ENCODE data around the gene HSPA12A.

Gene HSPA12A

GRCh38 chr10:116689744-116690143 is 52.6 kb downstream of the HSPA12A start:
- Mint-ChIP-seq H3K9me3 (no peaks in the 10 kb centered on the region), H3K27me3 (ENCODE audit: low read depth) (peaks cover 4% of the 10 kb centered on the region), H3K4me1 (ENCODE audit: low read depth) (no peaks in the 10 kb centered on the region), H3K27ac (no peak overlapping the region), H3K36me3 (ENCODE audit: low read depth) (no peaks in the 10 kb centered on the region), H3K4me3 (no peak overlapping the region)

- H3K27ac Mint-ChIP-seq = no peak overlapping the region
- H3K36me3 Mint-ChIP-seq (ENCODE audit: low read depth) = no peaks in the 10 kb centered on the region
- no peaks in the 10 kb centered on the region for H3K9me3 Mint-ChIP-seq
- no peak overlapping the region for H3K4me3 Mint-ChIP-seq
- no peaks in the 10 kb centered on the region for H3K4me1 Mint-ChIP-seq (ENCODE audit: low read depth)
- peaks cover 4% of the 10 kb centered on the region for H3K27me3 Mint-ChIP-seq (ENCODE audit: low read depth)
Observed at GRCh38 chr10:116688741-116689495, 53.4 kb downstream of the HSPA12A start.

GRCh38 chr10:116688241-116688711 is 54.1 kb downstream of the HSPA12A start:
- H3K4me3 Mint-ChIP-seq = no peak overlapping the region
- no peaks in the 10 kb centered on the region for H3K4me1 Mint-ChIP-seq (ENCODE audit: low read depth)
- no peaks in the 10 kb centered on the region for H3K9me3 Mint-ChIP-seq
- H3K36me3 Mint-ChIP-seq (ENCODE audit: low read depth) = no peaks in the 10 kb centered on the region
- H3K27ac Mint-ChIP-seq = no peak overlapping the region
- peaks cover 4% of the 10 kb centered on the region for H3K27me3 Mint-ChIP-seq (ENCODE audit: low read depth)

GRCh38 chr10:116687633-116688032 is 54.7 kb downstream of the HSPA12A start:
- Mint-ChIP-seq H3K27me3 (ENCODE audit: low read depth) (peaks cover 4% of the 10 kb centered on the region), H3K27ac (no peak overlapping the region), H3K4me1 (ENCODE audit: low read depth) (no peaks in the 10 kb centered on the region), H3K9me3 (no peaks in the 10 kb centered on the region), H3K4me3 (no peak overlapping the region), H3K36me3 (ENCODE audit: low read depth) (no peaks in the 10 kb centered on the region)

GRCh38 chr10:116686632-116687031 is 55.7 kb downstream of the HSPA12A start:
- Mint-ChIP-seq H3K4me3 (no peak overlapping the region), H3K9me3 (no peaks in the 10 kb centered on the region), H3K27me3 (ENCODE audit: low read depth) (peaks cover 4% of the 10 kb centered on the region), H3K36me3 (ENCODE audit: low read depth) (no peaks in the 10 kb centered on the region), H3K27ac (no peak overlapping the region), H3K4me1 (ENCODE audit: low read depth) (peaks cover 2% of the 10 kb centered on the region)

GRCh38 chr10:116685807-116686206 is 56.6 kb downstream of the HSPA12A start:
- H3K4me3 Mint-ChIP-seq = no peak overlapping the region
- peaks cover 4% of the 10 kb centered on the region for H3K27me3 Mint-ChIP-seq (ENCODE audit: low read depth)
- H3K27ac Mint-ChIP-seq = no peak overlapping the region
- H3K9me3 Mint-ChIP-seq = no peaks in the 10 kb centered on the region
- H3K4me1 Mint-ChIP-seq (ENCODE audit: low read depth) = peaks cover 2% of the 10 kb centered on the region
- H3K36me3 Mint-ChIP-seq (ENCODE audit: low read depth) = no peaks in the 10 kb centered on the region

- no peak overlapping the region for H3K27ac Mint-ChIP-seq
- no peaks in the 10 kb centered on the region for H3K36me3 Mint-ChIP-seq (ENCODE audit: low read depth)
- H3K4me3 Mint-ChIP-seq = no peak overlapping the region
- H3K4me1 Mint-ChIP-seq (ENCODE audit: low read depth) = peaks cover 2% of the 10 kb centered on the region
- no peaks in the 10 kb centered on the region for H3K9me3 Mint-ChIP-seq
- peaks cover 4% of the 10 kb centered on the region for H3K27me3 Mint-ChIP-seq (ENCODE audit: low read depth)
Observed at GRCh38 chr10:116684781-116685180, 57.6 kb downstream of the HSPA12A start.

- Mint-ChIP-seq H3K4me1 (ENCODE audit: low read depth) (peaks cover 2% of the 10 kb centered on the region), H3K27me3 (ENCODE audit: low read depth) (no peaks in the 10 kb centered on the region), H3K4me3 (no peak overlapping the region), H3K27ac (no peak overlapping the region), H3K9me3 (no peaks in the 10 kb centered on the region), H3K36me3 (ENCODE audit: low read depth) (no peaks in the 10 kb centered on the region)
Observed at GRCh38 chr10:116683821-116684220, 58.5 kb downstream of the HSPA12A start.

- no peaks in the 10 kb centered on the region for H3K27me3 Mint-ChIP-seq (ENCODE audit: low read depth)
- peaks cover 2% of the 10 kb centered on the region for H3K4me1 Mint-ChIP-seq (ENCODE audit: low read depth)
- H3K9me3 Mint-ChIP-seq = no peaks in the 10 kb centered on the region
- H3K27ac Mint-ChIP-seq = no peak overlapping the region
- H3K4me3 Mint-ChIP-seq = no peak overlapping the region
- H3K36me3 Mint-ChIP-seq (ENCODE audit: low read depth) = no peaks in the 10 kb centered on the region
Observed at GRCh38 chr10:116683166-116683565, 59.2 kb downstream of the HSPA12A start.

GRCh38 chr10:116679351-116679750 is 63.0 kb downstream of the HSPA12A start:
- peaks cover 2% of the 10 kb centered on the region for H3K4me1 Mint-ChIP-seq (ENCODE audit: low read depth)

GRCh38 chr10:116676633-116677032 is 65.7 kb downstream of the HSPA12A start:
- H3K36me3 Mint-ChIP-seq (ENCODE audit: low read depth) = no peaks in the 10 kb centered on the region
- no peak overlapping the region for H3K27ac Mint-ChIP-seq
- H3K4me3 Mint-ChIP-seq = no peak overlapping the region
- H3K9me3 Mint-ChIP-seq = no peaks in the 10 kb centered on the region
- peaks cover 1% of the 10 kb centered on the region for H3K27me3 Mint-ChIP-seq (ENCODE audit: low read depth)
- no peaks in the 10 kb centered on the region for H3K4me1 Mint-ChIP-seq (ENCODE audit: low read depth)

More at GRCh38 chr10:116679351-116679750, 63.0 kb downstream of the HSPA12A start:
- H3K27me3 Mint-ChIP-seq (ENCODE audit: low read depth) = no peaks in the 10 kb centered on the region
- H3K9me3 Mint-ChIP-seq = no peaks in the 10 kb centered on the region
- H3K27ac Mint-ChIP-seq = no peak overlapping the region
- H3K36me3 Mint-ChIP-seq (ENCODE audit: low read depth) = no peaks in the 10 kb centered on the region
- H3K4me3 Mint-ChIP-seq = no peak overlapping the region

- H3K9me3 Mint-ChIP-seq = no peaks in the 10 kb centered on the region
- no peaks in the 10 kb centered on the region for H3K4me1 Mint-ChIP-seq (ENCODE audit: low read depth)
- H3K4me3 Mint-ChIP-seq = no peak overlapping the region
Observed at GRCh38 chr10:116676118-116676517, 66.2 kb downstream of the HSPA12A start.

GRCh38 chr10:116674901-116675423 is 67.4 kb downstream of the HSPA12A start:
- H3K27ac Mint-ChIP-seq = no peak overlapping the region
- H3K4me1 Mint-ChIP-seq (ENCODE audit: low read depth) = no peaks in the 10 kb centered on the region
- H3K36me3 Mint-ChIP-seq (ENCODE audit: low read depth) = no peaks in the 10 kb centered on the region
- H3K27me3 Mint-ChIP-seq (ENCODE audit: low read depth) = peaks cover 5% of the 10 kb centered on the region
- no peaks in the 10 kb centered on the region for H3K9me3 Mint-ChIP-seq
- H3K4me3 Mint-ChIP-seq = no peak overlapping the region

More at GRCh38 chr10:116676118-116676517, 66.2 kb downstream of the HSPA12A start:
- no peak overlapping the region for H3K27ac Mint-ChIP-seq
- H3K27me3 Mint-ChIP-seq (ENCODE audit: low read depth) = peaks cover 5% of the 10 kb centered on the region
- H3K36me3 Mint-ChIP-seq (ENCODE audit: low read depth) = no peaks in the 10 kb centered on the region

GRCh38 chr10:116673866-116674265 is 68.5 kb downstream of the HSPA12A start:
- no peak overlapping the region for H3K4me3 Mint-ChIP-seq
- no peaks in the 10 kb centered on the region for H3K4me1 Mint-ChIP-seq (ENCODE audit: low read depth)
- peaks cover 5% of the 10 kb centered on the region for H3K27me3 Mint-ChIP-seq (ENCODE audit: low read depth)
- no peaks in the 10 kb centered on the region for H3K9me3 Mint-ChIP-seq
- no peaks in the 10 kb centered on the region for H3K36me3 Mint-ChIP-seq (ENCODE audit: low read depth)
- H3K27ac Mint-ChIP-seq = no peak overlapping the region

GRCh38 chr10:116672891-116673290 is 69.5 kb downstream of the HSPA12A start:
- no peak overlapping the region for H3K27ac Mint-ChIP-seq
- H3K4me3 Mint-ChIP-seq = no peak overlapping the region
- H3K9me3 Mint-ChIP-seq = no peaks in the 10 kb centered on the region
- H3K36me3 Mint-ChIP-seq (ENCODE audit: low read depth) = no peaks in the 10 kb centered on the region
- H3K27me3 Mint-ChIP-seq (ENCODE audit: low read depth) = peaks cover 5% of the 10 kb centered on the region
- H3K4me1 Mint-ChIP-seq (ENCODE audit: low read depth) = no peaks in the 10 kb centered on the region
